ENCODE measurements around the gene GNB1. TPM values are rescaled to one million over a fixed set of nuclear protein-coding genes. Genes with fewer than 3 reads are reported as not detected.
"Not testable (repeated sequence)": the region's sequence is repeated elsewhere in the genome, so short reads cannot be mapped to it uniquely, and the experiment has no call there.

The GNB1 gene
- total RNA-seq, 1 experiment from 2014 or later = 99.8 TPM

- not testable (repeated sequence) for DNase-seq (ENCODE audit: low read depth)
These were observed 144.3 kb downstream of the GNB1 start for GRCh38 chr1:1746566-1746909.

DNA sequence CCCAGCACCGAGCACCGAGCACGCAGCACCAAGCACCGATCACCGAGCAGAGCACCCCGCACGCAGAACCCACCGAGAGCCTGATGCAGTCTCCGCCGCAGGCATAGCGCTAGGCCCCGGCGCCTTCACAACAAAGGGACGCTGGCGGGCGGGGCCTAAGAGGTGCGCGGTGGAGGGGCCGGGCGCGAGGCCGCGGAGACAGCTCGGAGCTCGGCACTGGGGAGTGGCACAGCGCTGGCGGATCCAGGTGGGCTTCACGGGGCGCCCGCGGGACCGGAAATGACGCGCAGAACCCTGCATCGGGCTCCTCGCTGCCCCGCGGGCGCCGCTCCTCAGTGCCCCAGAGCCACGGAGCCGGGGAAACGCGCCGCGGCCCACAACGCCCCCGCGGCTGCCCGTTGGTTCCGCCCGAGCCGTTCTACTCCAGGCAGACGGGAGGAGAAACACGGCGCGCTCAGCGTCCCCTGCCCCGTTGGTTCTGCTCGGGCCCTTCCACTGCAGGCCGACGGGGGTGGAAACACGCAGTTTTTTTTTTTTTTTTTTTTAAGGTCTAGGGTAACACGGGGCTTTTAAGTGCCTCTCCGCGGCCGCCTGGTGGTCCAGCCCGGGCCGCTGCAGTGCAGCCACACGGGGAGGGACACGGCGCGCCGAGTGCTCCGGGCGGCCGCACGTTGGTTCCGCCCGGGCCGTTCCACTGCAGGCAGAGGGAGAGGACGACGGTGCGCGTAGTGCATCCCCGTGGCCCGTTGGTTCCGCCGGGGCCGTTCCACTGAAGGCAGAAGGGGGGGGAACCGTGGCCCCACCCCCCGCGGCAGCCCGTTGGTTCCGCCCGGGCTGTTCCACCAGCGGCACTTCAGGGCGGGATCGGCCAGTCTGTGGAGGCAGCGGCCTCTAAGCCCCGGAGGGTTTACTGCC, 145.0 kb downstream of the GNB1 start:
- DNase-seq (ENCODE audit: low read depth) = peak; percentile 63

DNA sequence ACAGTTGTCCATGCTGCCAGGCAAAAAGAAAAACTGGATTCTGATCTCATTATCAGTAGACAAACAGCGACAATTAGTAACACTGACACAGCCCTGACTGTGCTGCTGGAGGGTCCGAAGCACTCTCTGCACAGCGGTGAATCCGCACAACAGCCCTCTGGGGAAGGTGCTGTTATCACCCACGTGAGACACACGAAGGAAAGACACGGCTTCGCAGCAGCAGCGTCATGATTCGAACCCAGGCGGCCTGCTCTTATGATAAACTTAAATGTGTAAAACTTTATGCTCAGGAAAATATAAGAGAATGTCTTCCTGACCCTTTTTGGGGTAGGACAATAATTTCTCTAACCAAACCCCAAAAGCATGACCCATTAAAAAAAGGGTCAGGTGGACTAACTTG, 148.4 kb downstream of the GNB1 start:
- not testable (repeated sequence) for DNase-seq (ENCODE audit: low read depth)

- peak; percentile 98 for DNase-seq (ENCODE audit: low read depth)
These were observed 149.9 kb downstream of the GNB1 start for GRCh38 chr1:1741013-1741412.

- DNase-seq (ENCODE audit: low read depth) = not testable (repeated sequence)
These were observed 152.0 kb downstream of the GNB1 start for GRCh38 chr1:1738799-1739337.

DNA sequence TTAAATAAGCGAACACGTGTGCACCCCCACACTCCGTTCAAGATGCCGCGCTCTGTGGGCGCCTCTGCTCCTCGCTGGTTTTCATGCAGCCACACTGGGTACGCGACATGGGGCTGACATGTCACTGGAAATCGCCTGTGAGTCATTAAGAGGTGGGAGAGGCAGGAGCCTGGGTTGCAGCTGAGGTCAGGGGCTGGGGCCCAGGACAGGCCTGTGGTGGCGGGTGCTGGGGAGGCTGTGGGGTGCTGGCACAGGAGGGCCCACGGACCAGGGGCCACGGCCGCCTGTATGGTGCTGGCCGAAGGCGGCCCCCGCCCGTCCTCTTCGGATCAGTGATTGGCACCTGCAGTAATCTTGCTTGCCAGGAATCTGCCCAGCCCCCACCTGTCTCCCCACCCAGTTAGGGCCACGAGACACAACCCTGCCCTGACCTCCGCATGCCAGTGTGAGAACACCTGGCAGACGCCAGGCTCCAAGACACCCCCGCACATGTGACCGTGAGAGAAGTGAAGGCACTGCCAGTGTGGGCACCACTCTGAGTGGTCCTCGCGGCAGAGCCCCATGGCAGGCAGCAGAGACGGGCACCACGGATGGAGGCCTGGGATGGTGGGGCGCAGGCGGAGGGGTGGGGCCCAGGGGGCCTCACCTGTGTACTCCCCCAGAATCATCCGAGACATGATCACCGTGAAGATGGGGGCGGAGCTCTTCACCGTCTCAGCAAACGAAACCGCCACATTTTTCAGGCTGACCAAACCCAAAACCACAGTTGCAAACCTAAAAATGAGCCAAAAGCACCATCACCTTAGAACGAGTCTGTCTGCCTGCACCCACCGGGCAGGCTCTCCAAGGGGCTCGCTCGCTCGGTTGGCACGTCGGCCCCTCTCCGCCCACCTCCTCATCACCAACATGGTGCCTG, 153.0 kb downstream of the GNB1 start:
- not testable (repeated sequence) for DNase-seq (ENCODE audit: low read depth)

Other genes with a start within 250 kb of the GNB1 start
- 14.2 and 19.6 TPM in 2 replicates for gene CDK11B, start 232.1 kb downstream of the GNB1 start, total RNA-seq (2014; rRNA removed)
- 17.9 and 23.9 TPM in 2 replicates for gene SLC35E2B, start 198.3 kb downstream of the GNB1 start, total RNA-seq (2014; rRNA removed)
- gene CDK11A, start 166.7 kb downstream of the GNB1 start, total RNA-seq (2014; rRNA removed) = 9.1 and 12.8 TPM in 2 replicates
- gene NADK, start 112.6 kb downstream of the GNB1 start, total RNA-seq (2014; rRNA removed) = 56.4 and 61.7 TPM in 2 replicates
- 0.11 TPM in 1 of 2 replicates, not detected in the other for gene CALML6, start 24.2 kb upstream of the GNB1 start, total RNA-seq (2014; rRNA removed)
- 0.52 and 0.64 TPM in 2 replicates for gene TMEM52, start 28.2 kb upstream of the GNB1 start, total RNA-seq (2014; rRNA removed)
- not detected in 2 replicates for gene CFAP74, start 112.7 kb upstream of the GNB1 start, total RNA-seq (2014; rRNA removed)
- gene GABRD, start 128.3 kb upstream of the GNB1 start, total RNA-seq (2014; rRNA removed) = not detected in 2 replicates
- gene PRKCZ, start 159.3 kb upstream of the GNB1 start, total RNA-seq (2014; rRNA removed) = 0.52 and 0.71 TPM in 2 replicates

Measured in LHCN-M2 (cell line).